Measurements from ENCODE around the gene ZMYND8.
"Not testable (repeated sequence)": the region's sequence is repeated elsewhere in the genome, so short reads cannot be mapped to it uniquely, and the experiment has no call there.

The ZMYND8 gene

DNA sequence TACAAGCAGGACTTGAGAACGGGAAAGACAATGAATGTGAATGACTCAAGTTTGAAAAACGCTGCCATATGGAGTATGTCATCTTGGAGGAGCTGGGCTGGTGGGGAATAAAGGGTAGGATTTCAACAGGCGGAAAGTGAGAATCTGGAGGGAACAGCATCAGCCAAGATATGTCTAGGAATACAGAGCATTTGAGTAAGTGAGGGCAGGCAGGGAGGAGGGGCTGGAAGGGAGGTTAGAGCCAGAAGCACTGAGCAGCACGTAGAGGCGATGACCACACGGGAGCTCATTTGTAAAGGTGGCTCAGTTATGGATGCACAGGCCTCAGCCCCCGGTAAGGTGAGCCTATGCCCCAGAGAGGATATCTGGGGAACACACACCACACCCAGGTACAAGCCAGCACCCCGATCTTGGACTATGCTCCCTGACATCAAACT, 115.1 kb downstream of the ZMYND8 start:
- no peak for FAIRE-seq

DNA sequence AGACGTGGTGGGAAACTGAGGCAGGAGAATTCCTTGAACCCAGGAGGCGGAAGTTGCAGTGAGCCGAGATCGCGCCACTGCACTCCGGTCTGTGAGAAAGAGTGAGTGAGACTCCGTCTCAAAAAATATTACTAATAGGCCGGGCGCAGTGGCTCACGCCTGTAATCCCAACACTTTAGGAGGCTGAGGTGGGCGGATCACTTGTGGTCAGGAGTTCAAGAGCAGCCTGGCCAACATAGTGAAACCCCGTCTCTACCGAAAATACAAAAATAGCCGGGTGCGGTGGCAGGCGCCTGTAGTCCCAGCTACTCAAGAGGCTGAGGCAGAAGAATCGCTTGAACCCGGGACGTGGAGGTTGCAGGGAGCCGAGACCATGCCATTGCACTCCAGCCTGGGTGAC, 116.4 kb downstream of the ZMYND8 start:
- FAIRE-seq: not testable (repeated sequence)

DNA sequence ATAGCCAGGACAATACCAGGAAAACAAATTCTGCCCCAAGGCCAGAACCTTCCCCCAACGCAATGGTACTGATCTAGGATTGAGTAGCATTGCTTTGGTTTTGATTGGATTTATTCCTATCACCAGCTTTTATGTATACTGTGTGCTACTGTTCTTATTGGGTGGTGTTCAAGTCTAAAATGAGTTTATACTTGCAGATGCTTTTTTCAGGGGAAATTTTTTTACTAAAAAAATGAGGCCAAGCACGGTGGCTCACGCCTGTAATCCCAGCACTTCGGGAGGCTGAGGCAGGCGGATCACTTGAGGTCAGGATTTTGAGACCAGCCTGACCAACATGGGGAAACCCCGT, 116.8 kb downstream of the ZMYND8 start:
- no peak for FAIRE-seq

DNA sequence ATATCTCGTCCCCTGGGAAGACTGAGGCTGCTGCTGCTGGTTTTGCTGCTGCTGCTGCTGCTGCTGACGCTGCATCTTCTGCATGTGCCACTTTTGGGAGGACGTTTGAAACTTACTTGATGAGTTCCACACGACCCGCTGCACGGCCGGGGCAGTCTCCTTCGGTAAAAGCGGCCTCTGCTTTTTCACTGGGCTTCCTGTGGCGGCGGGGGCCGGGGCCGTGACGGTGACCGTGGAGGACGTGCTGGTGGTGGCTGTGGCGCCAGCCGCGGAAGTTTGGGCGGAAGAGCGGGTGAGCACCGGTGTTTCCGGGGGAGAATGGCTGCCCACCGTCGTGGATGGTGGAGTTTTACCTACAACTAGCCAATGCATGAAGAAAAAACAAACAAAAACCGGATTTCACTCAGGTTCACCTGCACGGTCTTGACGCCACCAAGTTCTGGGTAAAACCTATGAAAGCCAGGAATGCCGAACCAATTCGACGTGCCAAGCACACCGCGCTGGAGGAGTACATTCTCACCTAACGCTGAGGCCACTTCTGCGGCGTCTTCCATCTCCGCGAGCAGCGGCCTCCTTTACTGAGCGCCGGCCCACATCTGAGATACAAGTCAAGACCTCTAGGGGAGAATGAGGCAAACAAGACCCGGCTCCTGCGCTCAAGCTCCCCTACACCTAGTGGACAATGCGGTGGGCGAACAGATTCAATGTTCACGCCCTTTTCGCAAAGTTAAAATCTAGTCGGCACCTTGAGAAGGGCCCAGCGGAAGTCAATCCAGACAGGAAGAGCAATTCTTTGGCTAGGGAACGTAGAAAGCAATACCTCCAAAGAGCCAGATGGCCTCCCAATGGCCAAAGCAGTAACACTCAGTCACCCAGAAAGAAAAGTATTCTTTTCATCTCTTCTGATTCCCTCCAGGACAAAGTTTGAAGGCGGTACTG, 117.5 kb downstream of the ZMYND8 start:
- FAIRE-seq: no peak

DNA sequence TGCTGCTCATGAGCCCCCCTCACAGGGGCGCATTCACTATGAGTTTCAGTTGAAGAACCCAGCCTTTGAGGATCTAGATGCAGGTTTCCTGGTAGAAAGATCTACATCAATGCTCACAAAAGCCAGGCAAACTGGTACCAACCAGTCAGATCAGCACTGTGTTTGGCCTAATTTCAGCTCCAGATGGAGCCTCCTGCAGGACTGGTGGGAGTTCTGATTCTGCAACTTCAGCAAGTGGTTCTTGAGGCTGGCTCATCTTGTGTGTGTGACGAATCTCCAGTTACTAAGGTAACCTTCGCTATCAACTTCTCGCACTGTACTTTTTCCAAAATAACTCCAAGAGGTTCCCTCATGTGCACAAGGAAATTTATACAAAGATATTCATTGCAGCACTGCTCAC, 118.8 kb downstream of the ZMYND8 start:
- no peak for FAIRE-seq

DNA sequence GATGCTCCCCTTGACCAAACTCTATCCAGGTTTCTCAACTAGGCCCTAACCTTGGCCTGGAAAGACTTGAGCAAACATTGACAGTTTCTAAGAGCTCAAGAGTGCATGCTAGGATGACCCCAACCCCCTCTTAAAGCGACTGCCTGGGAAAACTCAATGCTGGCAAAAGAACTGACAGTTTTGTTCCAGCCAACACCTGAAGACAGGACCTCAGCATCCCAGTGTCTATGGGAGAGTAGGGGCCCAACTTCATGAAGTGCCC, 119.9 kb downstream of the ZMYND8 start:
- FAIRE-seq: no peak

DNA sequence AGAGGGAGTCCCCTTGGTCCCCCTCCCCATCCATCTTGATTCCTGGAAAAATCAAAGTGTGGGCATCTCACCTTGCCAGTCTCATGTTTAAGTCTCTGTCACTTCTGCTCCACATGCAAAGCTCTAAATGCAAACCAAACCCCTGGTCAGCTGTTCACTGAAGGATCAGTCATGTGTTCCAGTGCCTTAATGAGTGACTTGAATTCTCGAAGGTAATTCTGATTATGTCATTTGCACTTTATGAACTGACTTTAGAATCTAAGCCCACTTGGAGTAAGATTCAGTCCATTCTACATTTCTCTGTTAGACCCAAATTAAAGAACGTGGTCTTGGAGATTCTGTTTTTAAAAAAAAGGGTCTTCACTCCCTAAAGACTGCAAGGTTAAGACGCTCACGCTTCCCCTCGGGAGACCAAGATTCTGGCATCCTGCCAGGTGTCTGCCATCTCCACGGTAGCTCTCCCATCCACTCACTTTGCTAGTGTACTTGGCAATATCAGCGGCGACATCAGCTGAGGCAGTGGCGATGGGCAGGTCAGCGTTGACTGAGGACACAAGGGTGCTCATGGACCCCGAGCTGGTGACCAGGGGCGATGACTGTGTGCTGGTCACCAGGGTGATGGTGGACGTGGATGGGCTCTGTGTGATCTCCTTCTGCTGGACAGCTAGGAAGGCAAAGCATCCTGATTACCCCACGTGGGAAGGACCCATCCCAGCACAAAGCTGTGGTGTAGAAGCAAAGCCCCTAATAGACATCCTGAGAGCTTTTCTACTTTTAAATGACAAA, 120.5 kb downstream of the ZMYND8 start:
- no peak for FAIRE-seq

DNA sequence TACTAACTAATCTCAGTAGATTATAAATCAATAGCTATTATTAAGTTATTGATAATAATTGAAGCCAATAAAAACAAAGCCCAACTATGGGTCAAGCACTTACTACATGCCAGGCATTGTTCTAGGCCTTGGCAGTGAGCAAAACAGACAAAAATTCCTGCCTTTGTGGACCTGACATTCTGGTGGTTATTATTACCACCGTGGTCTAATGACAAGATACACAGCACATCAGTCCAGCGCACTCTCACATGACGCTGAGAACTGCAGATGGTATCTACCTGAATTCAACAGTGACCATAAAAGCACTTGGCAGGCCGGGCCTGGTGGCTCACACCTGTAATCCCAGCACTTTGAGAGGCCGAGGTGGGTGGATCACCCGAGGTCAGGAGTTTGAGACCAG, 121.4 kb downstream of the ZMYND8 start:
- FAIRE-seq: no peak

DNA sequence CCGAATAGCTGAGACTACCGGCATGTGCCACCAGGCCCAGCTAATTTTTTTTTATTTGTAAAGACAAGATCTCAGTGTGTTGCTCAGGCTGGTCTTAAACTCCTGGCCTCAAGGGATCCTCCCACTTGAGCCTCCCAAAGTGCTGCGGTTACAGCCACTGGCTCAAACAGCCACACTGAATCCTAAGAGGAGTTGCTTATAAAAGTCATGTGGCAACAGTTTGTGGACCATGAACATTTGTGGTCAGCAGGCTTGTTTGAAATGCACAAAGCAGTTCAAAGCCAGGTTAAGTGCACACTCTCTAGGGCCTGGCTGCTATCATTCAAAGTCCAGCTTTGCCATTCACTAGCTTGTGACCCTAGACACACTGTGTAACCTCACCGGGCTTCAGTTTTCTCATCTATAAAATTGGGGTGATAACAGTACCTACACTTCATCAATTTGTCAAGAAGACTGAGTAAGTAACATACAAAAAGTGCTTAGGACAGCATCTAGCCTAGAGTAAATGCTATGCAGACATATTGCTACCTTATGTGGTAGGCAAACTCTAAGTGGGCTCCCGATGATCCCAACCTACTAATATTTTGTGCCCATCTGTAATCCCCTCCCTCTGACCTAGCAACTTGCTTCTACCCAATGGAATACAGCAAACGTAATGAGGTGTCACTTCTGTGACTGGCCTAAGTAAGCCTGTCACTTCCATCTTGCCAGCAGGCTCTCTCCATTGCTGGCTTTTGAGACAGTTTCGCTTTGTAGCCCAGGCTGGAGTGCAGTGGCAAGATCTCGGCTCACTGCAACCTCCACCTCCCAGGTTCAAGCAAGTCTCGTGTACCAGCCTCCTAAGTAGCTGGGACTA, 122.9 kb downstream of the ZMYND8 start:
- no peak for FAIRE-seq

DNA sequence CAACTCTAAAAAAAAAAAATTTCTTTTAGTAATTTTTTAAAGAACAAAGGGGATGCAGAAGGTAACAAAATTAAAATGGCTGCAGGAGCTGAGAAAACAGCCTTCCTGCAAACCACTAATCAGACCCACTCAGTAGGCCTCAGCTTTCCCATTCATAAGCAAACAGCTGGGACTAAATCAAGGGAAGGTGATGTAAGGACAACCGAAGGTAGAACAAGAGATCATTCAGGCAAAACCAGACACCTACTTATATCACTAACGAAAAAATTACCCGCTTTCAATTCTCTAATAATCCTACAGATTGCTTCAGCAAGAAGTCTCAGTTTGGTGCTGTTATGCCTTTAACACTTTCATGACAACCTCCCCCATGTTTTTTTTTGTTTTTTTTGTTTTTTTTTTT, 124.0 kb downstream of the ZMYND8 start:
- FAIRE-seq: no peak

DNA sequence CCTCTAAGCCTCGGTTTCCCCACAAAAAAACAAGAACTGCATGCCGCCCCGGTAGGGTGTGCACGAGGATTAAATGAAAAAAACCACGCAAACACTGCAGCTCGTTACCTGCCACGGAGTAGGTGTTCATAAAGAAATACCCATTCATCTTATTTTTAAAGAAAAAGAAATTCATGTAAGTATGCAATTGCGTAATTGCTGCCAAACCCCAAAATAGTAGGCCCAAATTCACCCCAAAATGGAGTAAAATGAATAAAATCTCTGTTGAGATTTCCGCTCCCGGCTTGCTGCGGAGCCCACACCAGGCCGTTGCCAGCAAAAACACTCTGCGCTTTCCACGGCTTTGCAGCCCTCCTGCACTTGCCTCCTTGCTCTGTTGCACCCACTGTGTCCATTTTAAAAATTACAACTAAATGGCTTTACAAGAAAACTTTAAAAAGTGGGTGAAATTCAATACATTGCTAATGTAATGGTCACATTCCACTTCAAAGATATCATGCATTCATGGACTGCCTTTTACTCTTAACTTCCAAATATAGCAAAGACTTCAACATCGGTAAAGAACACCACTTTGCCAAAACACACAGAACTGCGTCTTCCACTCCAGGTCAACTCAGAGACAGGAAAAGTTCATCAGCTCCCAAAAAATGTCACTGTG, 125.0 kb downstream of the ZMYND8 start:
- no peak for FAIRE-seq

DNA sequence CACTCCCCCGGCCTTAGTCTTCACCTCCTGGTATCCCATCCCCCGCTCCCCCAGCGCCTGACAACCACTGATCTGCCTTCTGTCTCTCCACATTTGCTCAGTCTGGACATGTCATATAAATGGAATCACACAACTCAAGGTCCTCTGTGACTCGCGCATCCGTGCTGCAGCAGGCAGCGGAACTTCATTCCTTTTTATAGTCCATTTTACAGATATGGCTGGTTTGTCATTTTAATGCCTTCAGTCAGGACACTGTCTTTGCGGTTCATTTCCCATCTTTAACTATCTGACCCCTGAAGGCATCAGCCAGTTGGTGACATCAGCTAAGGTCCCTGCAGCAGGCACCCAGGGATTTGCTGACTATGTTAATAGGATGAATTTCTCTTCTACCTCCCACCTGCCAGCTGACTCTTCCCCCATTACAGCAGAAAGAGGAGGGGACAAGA, 125.7 kb downstream of the ZMYND8 start:
- no peak for FAIRE-seq

DNA sequence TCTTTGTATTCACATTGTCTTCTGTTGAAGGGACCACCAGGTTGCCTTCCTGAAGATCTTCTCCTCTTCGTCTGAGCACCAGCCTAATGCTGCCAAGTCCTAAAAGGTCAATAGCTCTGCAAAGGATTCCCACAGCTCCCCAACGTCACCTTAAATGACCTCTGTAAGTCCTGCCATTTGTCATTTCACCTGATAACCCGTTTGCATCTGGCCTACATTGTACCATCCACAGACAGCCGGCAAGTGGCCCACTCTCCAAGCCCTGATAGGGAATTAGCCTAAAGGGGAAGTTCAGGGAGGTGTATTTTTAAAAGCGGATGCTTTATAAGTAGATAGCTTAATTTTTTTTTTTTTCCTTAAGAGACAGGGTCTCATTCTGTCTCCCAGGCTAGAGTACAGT, 127.8 kb downstream of the ZMYND8 start:
- no peak for FAIRE-seq

DNA sequence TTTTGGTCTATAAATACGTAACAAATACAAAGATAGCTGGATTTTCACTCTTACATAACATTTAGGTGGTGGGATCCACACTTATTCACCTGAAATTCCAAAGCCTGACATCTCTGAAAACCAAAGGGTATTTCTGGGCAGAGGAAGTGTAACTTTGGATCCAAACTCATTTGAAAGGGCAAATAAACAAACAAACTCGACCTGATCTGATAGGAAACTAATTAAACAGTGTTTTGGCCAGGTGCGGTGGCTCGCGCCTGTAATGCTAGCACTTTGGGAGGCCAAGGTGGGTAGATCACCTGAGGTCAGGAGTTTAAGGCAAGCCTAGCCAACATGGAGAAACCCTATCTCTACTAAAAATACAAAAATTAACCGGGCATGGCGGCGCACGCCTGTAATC, 128.9 kb downstream of the ZMYND8 start:
- FAIRE-seq: no peak

DNA sequence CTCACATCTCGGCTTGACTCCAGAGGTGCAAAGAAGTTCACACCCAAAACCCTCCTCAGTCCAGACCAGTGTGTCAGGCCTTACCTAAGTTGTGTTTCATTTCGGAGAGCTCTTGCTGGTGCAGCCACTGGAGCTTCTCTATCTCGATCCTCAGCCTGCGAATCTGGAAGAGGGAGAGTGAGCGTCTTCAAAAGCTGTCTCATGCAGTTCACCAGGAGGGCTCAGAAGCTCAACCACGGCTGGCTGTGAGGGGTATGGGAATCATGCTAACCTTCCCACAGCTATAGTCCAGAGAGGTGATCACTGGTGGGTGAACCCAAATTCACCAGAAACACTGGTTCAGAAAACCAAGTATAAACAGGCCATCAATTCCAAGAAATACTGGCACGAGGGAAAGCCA, 129.4 kb downstream of the ZMYND8 start:
- no peak for FAIRE-seq

DNA sequence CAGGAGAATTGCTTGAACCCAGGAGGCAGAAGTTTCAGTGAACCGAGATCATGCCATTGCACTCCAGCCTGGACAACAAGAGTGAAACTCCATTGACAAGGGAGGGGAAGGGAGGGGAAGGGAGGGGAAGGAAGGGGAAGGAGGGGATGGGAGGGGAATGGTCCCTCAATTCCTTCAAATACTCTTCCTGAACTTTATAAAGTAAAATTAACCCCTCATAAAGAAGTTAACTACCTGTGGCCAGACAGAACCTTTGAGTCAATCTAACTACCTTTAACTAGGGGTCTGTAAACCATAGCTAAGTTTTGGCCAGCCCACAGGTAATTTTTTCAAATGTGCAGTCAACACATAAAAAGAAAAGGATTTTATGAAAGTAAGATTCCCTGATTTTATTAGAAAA, 131.0 kb downstream of the ZMYND8 start:
- FAIRE-seq: no peak

DNA sequence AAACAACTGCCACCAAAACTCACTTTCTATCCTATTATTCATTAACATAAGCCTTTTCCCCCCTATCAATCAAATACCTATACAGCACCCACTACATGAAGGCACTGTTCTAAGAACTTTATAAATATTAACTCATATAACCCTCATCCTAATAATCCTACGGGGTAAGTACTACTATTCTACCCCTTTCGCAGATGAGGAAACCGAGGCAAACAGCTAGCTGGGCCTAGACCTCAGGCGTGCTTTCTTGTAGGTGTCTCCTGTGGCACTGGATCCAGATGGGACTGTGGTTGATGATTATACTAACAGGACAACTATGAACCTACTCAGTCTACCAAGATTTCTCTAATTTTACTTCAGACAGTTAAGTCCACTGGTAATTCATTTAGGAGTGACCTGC, 131.6 kb downstream of the ZMYND8 start:
- FAIRE-seq: no peak

DNA sequence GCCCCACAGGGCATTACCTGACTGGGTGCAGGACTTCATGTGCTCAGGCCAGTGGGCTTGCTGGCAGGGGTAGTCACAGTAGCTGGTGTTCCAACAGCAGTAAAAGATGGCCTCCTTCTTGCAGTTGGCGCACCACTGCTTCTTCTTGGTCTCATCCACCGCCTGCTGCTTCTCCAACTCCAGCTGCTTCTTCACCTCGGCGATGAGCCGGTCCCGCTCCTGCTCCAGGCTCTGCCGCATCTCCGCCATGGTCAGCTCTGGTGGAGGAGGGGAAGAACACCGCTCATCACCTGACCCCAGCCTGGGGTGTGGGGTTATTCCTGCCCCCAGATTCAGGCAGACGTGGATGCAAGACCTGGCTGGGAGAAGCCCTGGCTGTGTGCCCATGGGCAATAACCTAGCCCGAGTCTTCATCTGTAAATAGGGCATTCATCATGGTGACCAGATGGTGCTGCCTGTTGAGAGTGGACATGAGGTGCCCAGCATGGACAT, 132.2 kb downstream of the ZMYND8 start:
- no peak for FAIRE-seq

DNA sequence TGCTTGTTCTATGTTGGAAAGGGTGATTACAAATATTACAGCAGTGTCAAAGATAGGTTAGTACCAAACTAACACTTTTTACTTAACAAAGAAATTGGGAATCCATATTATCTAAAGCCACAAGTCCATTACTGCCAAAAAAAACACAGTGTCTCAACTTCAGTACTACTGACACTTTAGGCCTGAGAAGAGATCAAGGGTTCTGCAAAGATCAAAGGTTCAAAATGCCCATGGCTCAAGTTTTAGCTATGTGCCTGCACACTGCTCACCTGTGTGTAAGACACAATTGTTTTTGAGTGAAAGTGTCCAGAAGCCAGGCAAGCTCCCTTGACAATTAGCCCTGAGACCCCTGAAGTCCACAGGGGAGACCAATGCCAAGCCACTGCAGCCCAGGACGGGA, 132.6 kb downstream of the ZMYND8 start:
- no peak for FAIRE-seq

DNA sequence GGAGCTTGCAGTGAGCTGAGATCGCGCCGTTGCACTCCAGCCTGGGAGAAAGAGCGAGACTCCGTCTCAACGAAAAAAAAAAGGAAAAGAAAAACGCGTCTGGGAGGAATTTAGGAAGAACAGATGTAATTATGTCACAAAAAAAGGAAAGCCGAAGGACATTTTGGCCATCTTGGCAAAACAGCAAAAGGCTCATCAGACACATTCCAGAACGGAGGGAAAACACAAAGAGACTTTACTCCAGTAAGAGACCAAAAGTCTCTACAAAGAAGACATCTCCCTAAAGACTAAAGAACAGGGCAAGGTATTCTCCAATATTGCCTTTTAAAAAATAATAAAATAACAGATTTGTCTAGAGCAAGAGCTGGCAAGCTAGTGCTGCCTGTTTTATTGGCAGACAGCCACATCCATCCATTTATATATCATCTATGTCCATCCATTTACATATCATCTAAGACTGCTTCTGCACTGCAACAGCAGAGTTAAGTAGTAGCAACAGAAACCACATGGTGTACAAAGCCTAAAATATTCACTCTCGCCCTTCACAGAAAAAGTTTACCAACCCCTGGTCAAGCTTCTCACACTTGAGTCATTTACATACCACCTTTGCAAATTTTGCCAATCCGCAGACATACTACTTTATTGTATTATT, 133.9 kb downstream of the ZMYND8 start:
- no peak for FAIRE-seq

DNA sequence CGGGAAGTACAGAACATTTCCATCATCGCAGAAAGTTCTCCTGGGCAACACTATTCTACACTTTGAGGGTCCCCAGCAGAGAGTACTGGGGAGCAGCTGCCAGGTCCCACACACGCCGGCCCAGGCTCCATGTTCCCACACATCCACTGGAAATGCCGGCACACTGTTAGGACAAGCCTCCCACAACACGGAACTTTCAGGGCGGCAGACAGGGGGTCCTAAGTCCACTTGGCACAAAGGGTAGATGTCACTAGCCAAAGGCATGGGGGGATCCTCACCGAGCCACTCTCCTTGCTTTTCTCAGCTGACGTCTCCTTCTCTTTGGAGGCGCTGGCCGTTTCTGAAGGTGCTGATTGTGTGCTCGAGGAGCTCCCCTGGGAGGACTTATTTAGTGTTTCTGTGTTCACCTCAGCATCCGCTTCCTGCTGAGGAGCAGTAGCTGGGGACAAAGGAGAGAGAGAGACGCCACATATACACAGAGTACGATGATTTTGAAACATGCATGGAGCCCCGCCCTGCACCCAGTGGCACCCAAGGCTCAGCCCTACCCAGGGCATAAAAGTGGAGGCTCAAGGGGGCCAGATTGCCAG, 135.4 kb downstream of the ZMYND8 start:
- FAIRE-seq: no peak

DNA sequence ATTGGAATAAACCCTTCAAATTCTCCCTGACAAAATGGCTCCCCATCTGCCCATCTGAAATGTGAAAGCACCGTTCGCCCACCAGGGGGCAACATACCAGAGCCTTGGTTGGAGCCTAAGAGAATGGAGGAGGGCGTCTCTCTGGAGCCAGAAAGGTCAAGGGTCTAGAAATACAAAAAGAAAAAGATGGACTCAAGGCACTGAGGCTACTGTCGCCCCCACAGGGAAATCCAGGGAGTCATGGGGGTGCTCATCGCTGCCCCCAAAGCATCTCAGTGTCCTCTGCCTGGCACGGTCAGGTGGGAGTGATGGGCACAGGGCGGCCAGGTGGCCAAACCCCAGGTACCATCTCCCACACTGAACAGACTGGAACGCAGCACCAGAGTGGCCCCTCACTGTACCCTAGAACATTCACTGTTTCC, 136.3 kb downstream of the ZMYND8 start:
- no peak for FAIRE-seq

Data from A204.1 (cell line).